ENCODE measurements around the gene ADISSP.

Gene ADISSP

DNA sequence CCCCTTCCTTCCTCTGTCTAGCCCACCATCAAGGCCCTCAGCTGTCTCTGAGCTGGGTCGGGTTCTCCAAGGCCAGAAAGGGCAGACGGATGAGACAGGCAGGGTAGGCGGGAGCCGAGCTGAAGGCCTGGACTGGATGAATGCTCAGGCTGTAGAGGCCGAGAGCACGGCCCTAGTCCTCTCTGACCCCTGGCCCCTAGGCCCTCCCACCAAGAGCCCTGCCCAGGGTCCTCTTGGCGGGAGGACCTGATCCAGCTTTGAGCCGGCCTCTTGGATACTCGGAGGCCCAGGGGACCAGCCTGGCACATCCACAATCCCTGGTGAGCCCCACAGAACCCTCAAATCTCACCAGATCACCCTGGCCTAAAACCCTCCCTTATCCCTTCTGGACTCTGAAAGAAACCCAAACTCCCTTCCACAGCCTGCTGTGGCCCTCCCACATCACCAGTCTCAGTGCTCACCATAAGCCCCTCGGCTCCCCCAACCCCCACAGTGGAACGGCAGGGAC lies 8.2 kb downstream of the ADISSP start:
- no peak overlapping the region for H3K4me3 ChIP-seq (ENCODE audit: low read depth, low read length)
- DNase-seq (ENCODE audit: low read depth), result no peak
- TF ChIP-seq, protein P1, sequence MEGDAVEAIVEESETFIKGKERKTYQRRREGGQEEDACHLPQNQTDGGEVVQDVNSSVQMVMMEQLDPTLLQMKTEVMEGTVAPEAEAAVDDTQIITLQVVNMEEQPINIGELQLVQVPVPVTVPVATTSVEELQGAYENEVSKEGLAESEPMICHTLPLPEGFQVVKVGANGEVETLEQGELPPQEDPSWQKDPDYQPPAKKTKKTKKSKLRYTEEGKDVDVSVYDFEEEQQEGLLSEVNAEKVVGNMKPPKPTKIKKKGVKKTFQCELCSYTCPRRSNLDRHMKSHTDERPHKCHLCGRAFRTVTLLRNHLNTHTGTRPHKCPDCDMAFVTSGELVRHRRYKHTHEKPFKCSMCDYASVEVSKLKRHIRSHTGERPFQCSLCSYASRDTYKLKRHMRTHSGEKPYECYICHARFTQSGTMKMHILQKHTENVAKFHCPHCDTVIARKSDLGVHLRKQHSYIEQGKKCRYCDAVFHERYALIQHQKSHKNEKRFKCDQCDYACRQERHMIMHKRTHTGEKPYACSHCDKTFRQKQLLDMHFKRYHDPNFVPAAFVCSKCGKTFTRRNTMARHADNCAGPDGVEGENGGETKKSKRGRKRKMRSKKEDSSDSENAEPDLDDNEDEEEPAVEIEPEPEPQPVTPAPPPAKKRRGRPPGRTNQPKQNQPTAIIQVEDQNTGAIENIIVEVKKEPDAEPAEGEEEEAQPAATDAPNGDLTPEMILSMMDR (IDR thresholded peaks at IDR 0.05; ENCODE audit: low read depth, low read length, missing control alignments), result no peak

- DNase-seq (ENCODE audit: low read depth), result no peak
- no peak overlapping the region for H3K4me3 ChIP-seq (ENCODE audit: low read depth, low read length)
- TF ChIP-seq, protein P1 (IDR thresholded peaks at IDR 0.05; ENCODE audit: low read depth, low read length, missing control alignments), result no peak
These were observed 9.0 kb downstream of the ADISSP start for GRCh38 chr20:3758566-3758965.

DNA sequence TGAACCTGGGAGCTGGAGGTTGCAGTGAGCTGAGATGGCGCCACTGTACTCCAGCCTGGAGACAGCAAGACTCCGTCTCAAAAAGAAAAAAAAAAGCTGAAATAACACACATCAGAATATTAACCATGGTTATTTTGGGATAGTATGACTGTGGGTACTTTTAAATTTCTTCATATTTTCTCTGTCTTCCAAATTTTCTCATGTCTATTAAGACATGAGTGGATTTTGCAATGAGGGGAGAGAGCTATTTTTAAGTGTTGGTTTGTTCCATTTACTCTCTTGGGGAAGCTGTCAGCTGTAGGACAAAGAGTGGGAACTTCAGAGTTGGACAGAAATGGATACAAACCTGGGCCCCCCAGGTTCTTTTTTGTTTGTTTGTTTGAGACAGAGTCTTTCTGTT lies 10.3 kb downstream of the ADISSP start:
- no peak for DNase-seq (ENCODE audit: low read depth)
- H3K4me3 ChIP-seq (ENCODE audit: low read depth, low read length), result no peak overlapping the region
- TF ChIP-seq, protein P1 (IDR thresholded peaks at IDR 0.05; ENCODE audit: low read depth, low read length, missing control alignments), result no peak

GRCh38 chr20:3755814-3756480 lies 11.6 kb downstream of the ADISSP start:
- no peak for DNase-seq (ENCODE audit: low read depth)
- no peak overlapping the region for H3K4me3 ChIP-seq (ENCODE audit: low read depth, low read length)
- TF ChIP-seq, protein P1 (IDR thresholded peaks at IDR 0.05; ENCODE audit: low read depth, low read length, missing control alignments), result no peak

DNA sequence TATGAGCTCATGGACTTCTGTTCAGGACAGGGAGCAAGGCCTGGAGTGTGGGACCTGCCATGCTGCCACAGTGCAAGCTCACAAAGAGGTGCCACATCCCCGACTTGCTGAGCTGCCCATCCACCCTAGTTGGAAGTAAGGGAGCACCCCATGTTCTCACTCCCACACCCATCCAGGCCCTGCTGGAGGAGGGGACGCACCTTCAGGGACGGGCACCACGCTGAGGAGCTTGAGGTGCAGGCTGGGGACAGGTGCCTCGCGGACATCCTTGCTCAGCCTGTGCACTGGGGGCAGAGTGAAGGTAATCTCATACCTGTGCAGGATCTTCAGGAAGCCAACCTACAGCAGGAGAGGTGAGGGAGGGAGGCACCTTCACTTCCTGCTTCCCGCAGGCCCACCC lies 12.3 kb downstream of the ADISSP start:
- no peak overlapping the region for H3K4me3 ChIP-seq (ENCODE audit: low read depth, low read length)
- TF ChIP-seq, protein P1 (IDR thresholded peaks at IDR 0.05; ENCODE audit: low read depth, low read length, missing control alignments), result no peak
- DNase-seq (ENCODE audit: low read depth), result no peak

GRCh38 chr20:3754276-3754630 lies 13.3 kb downstream of the ADISSP start:
- DNase-seq (ENCODE audit: low read depth), result no peak
- H3K4me3 ChIP-seq (ENCODE audit: low read depth, low read length), result no peak overlapping the region
- TF ChIP-seq, protein P1 (IDR thresholded peaks at IDR 0.05; ENCODE audit: low read depth, low read length, missing control alignments), result no peak

Measured in GM12864 (cell line).